GM23338 (cell line): Measurements from ENCODE around the gene CDH15. TPM values are rescaled to one million over a fixed set of nuclear protein-coding genes. Genes with fewer than 3 reads are reported as not detected.

Experiments
- ATAC-seq: fragments of 200-7000 bp; cut with Tn5 transposase; 3 replicates; pipeline ENCODE4 v1.9.1; 2020
- DNase-seq: peaks from one replicate; pipeline ENCODE4 v3.0.0-alpha.2; 2015; ENCODE audit warnings: low spot score
- H2AFZ ChIP-seq: fragments of 200-600 bp; sonication (generic); 2 replicates; pipeline ENCODE4 v1.8.0; 2016; ENCODE audit warnings: antibody characterized with exemption, mild to moderate bottlenecking, moderate library complexity
- H3F3A ChIP-seq: fragments of 200-600 bp; sonication (generic); replicated peaks from 2 replicates; pipeline ENCODE4 v1.8.0; 2017; ENCODE audit warnings: antibody characterized with exemption, mixed run types, low read depth
- H3K27ac ChIP-seq: fragments of 200-600 bp; sonication (generic); 2 replicates; pipeline ENCODE4 v1.6.1; 2016; ENCODE audit warnings: low read depth
- H3K27me3 ChIP-seq: fragments of 200-600 bp; sonication (generic); 2 replicates; pipeline ENCODE4 v1.8.0; 2016; ENCODE audit warnings: mild to moderate bottlenecking, mixed run types, moderate library complexity; ENCODE audit not compliant: insufficient read depth
- H3K36me3 ChIP-seq: fragments of 200-600 bp; sonication (generic); 2 replicates; pipeline ENCODE4 v1.8.0; 2016; ENCODE audit warnings: mild to moderate bottlenecking; ENCODE audit not compliant: insufficient read depth
- H3K4me1 ChIP-seq: fragments of 200-600 bp; sonication (generic); 2 replicates; pipeline ENCODE4 v1.8.0; 2016; ENCODE audit warnings: mild to moderate bottlenecking, moderate library complexity; ENCODE audit not compliant: insufficient read depth
- H3K4me2 ChIP-seq: fragments of 200-600 bp; sonication (generic); 2 replicates; pipeline ENCODE4 v1.7.1; 2017; ENCODE audit warnings: mixed run types
- H3K4me3 ChIP-seq: fragments of 200-600 bp; sonication (generic); 2 replicates; pipeline ENCODE4 v1.6.1; 2016; ENCODE audit warnings: mixed run types
- H3K79me2 ChIP-seq: fragments of 200-600 bp; sonication (generic); replicated peaks from 2 replicates; pipeline ENCODE4 v1.8.0; 2017; ENCODE audit warnings: mild to moderate bottlenecking; ENCODE audit not compliant: insufficient read depth
- H3K9me2 ChIP-seq: fragments of 200-600 bp; sonication (generic); 2 replicates; pipeline ENCODE4 v1.8.0; 2017; ENCODE audit not compliant: insufficient read depth
- H4K20me1 ChIP-seq: fragments of 200-600 bp; sonication (generic); replicated peaks from 2 replicates; pipeline ENCODE4 v1.8.0; 2017; ENCODE audit warnings: mild to moderate bottlenecking; ENCODE audit not compliant: insufficient read depth
- H3K27ac Mint-ChIP-seq: 2 replicates; pipeline ENCODE4 v1.8.0; 2020; ENCODE audit warnings: inconsistent platforms, mild to moderate bottlenecking, moderate library complexity, mixed read lengths
- H3K27me3 Mint-ChIP-seq: 3 replicates; pipeline ENCODE4 v1.8.0; 2022; ENCODE audit warnings: low read depth, mild to moderate bottlenecking, moderate library complexity, mixed read lengths, inconsistent platforms; ENCODE audit not compliant: insufficient read depth, poor library complexity
- H3K36me3 Mint-ChIP-seq: 3 replicates; pipeline ENCODE4 v1.8.0; 2021; ENCODE audit warnings: low read depth, mild to moderate bottlenecking, inconsistent platforms, moderate library complexity, mixed read lengths
- H3K4me1 Mint-ChIP-seq: 3 replicates; pipeline ENCODE4 v1.8.0; 2020; ENCODE audit warnings: mild to moderate bottlenecking, inconsistent platforms, mixed read lengths
- H3K4me3 Mint-ChIP-seq: 3 replicates; pipeline ENCODE4 v1.8.0; 2021; ENCODE audit warnings: moderate library complexity, mild to moderate bottlenecking, inconsistent platforms, mixed read lengths
- H3K9me3 Mint-ChIP-seq: 3 replicates; pipeline ENCODE4 v1.8.0; 2020; ENCODE audit warnings: moderate library complexity, mild to moderate bottlenecking, inconsistent platforms, mixed read lengths
- CREB1 ChIP-seq: fragments of 250-450 bp; sonication (Bioruptor Pico); IDR thresholded peaks from 2 replicates; pipeline ENCODE4 v1.5.0; 2020; ENCODE audit warnings: low read depth, mild to moderate bottlenecking, moderate library complexity
- CTCF ChIP-seq, 2 experiments: fragments of 200-600 bp in 1 of 2; sonication (generic) in 1 of 2; conservative IDR thresholded peaks; 2 replicates each; pipeline versions ENCODE4 v1.5.1 to v1.6.1; 2016 to 2017; ENCODE audit warnings: antibody characterized with exemption in 2 of 2, low read depth in 2 of 2, mild to moderate bottlenecking in 2 of 2, moderate library complexity in 1 of 2
- EZH2 ChIP-seq: fragments of 200-600 bp; sonication (generic); IDR thresholded peaks from one replicate; pipeline ENCODE4 v1.8.0; 2017; ENCODE audit warnings: antibody characterized with exemption, mild to moderate bottlenecking, low read depth; ENCODE audit not compliant: unreplicated experiment
- EZH2phosphoT487 ChIP-seq: fragments of 200-600 bp; sonication (generic); IDR thresholded peaks from one replicate; pipeline ENCODE4 v1.8.1; 2018; ENCODE audit warnings: antibody characterized with exemption; ENCODE audit not compliant: unreplicated experiment
- JUNB ChIP-seq: IDR thresholded peaks from one replicate; pipeline ENCODE4 v1.6.1; 2016; ENCODE audit warnings: antibody characterized with exemption; ENCODE audit not compliant: unreplicated experiment
- NANOG ChIP-seq: IDR thresholded peaks from 2 replicates; pipeline ENCODE4 v1.6.1; 2016; ENCODE audit warnings: antibody characterized with exemption, borderline replicate concordance
- POLR2AphosphoS5 ChIP-seq: IDR thresholded peaks from 2 replicates; pipeline ENCODE4 v1.6.1; 2016; ENCODE audit warnings: antibody characterized with exemption, low read depth
- REST ChIP-seq: IDR thresholded peaks from one replicate; pipeline ENCODE4 v1.6.1; 2018; ENCODE audit warnings: antibody characterized with exemption; ENCODE audit not compliant: unreplicated experiment
- STAT1 ChIP-seq: IDR thresholded peaks from one replicate; pipeline ENCODE4 v1.6.1; 2016; ENCODE audit warnings: antibody characterized with exemption; ENCODE audit not compliant: unreplicated experiment
- ZNF114 ChIP-seq: fragments of 250-450 bp; sonication (Bioruptor Pico); IDR thresholded peaks from 2 replicates; pipeline ENCODE4 v1.5.0; 2020; ENCODE audit warnings: mild to moderate bottlenecking, moderate library complexity
- ZNF331 ChIP-seq: fragments of 250-450 bp; sonication (Bioruptor Pico); IDR thresholded peaks from 2 replicates; pipeline ENCODE4 v1.5.0; 2020; ENCODE audit warnings: low read depth, mild to moderate bottlenecking, moderate library complexity
- ZNF462 ChIP-seq: fragments of 250-450 bp; sonication (Bioruptor Pico); IDR thresholded peaks from 2 replicates; pipeline ENCODE4 v1.5.0; 2020; ENCODE audit warnings: mild to moderate bottlenecking, moderate library complexity
- polyA plus RNA-seq: library from polyadenylated mRNA; unstranded; fragments of >200 nt; fragmentation: Nextera tagmentation; extraction: Ambion mirVana; gene quantifications from 2 replicates; pipeline ENCODE4 v1.2.1, GENCODE V29; 2016
- total RNA-seq: library from RNA; depleted of rRNA; stranded (reverse); fragments of >200 nt; shearing (Covaris generic); gene quantifications from 2 replicates; pipeline ENCODE4 v1.2.3, GENCODE V29; 2014

CDH15 gene
- total and polyA plus RNA-seq, 2 experiments from 2014 or later = 0.61 to 1.0 TPM

GRCh38 chr16:89219365-89219764 lies 47.8 kb downstream of the CDH15 start (continued):
- TF ChIP-seq ZNF462 = no peak
- no peak for TF ChIP-seq JUNB
- TF ChIP-seq EZH2 = no peak
- TF ChIP-seq POLR2AphosphoS5 = no peak
- no peak for TF ChIP-seq ZNF114 (CRISPR knock-in tag)
- no peak for TF ChIP-seq EZH2phosphoT487

GRCh38 chr16:89221604-89222003 lies 50.1 kb downstream of the CDH15 start:
- H3K4me3 Mint-ChIP-seq = no peak overlapping the region
- H3K4me2 ChIP-seq = no peak overlapping the region
- H3K9me3 Mint-ChIP-seq = peaks cover 5% of the 10 kb centered on the region; the same call in 2 of the 3 replicates
- no peak overlapping the region for H2AFZ ChIP-seq
- no peak overlapping the region for H3K27ac Mint-ChIP-seq
- no peaks in the 10 kb centered on the region for H3K9me2 ChIP-seq
- peaks cover 3% of the 10 kb centered on the region; the same call in 1 of the 2 replicates for H4K20me1 ChIP-seq
- peaks cover 8% of the 10 kb centered on the region for H3K27me3 Mint-ChIP-seq
- peaks cover 16% of the 10 kb centered on the region for H3K79me2 ChIP-seq
- no peak overlapping the region for H3K27ac ChIP-seq
- H3K36me3 ChIP-seq = peaks cover 14% of the 10 kb centered on the region
- H3K4me1 Mint-ChIP-seq = peaks cover under 1% of the 10 kb centered on the region; the same call in 2 of the 3 replicates
- peaks cover 11% of the 10 kb centered on the region for H3K4me1 ChIP-seq
- H3K36me3 Mint-ChIP-seq = peaks cover 43% of the 10 kb centered on the region
- H3K4me3 ChIP-seq = no peak overlapping the region
- no peaks in the 10 kb centered on the region for H3K27me3 ChIP-seq
- ATAC-seq = no peak
- peaks cover 6% of the 10 kb centered on the region; the same call in 1 of the 2 replicates for H3F3A ChIP-seq
- DNase-seq = no peak
- no peak for TF ChIP-seq REST
- no peak for TF ChIP-seq ZNF331
- TF ChIP-seq POLR2AphosphoS5 = no peak
- TF ChIP-seq EZH2 = no peak
- no peak for TF ChIP-seq STAT1
- TF ChIP-seq NANOG = no peak
- no peak for TF ChIP-seq CREB1 (CRISPR knock-in tag)
- no peak for TF ChIP-seq EZH2phosphoT487
- TF ChIP-seq CTCF (conservative IDR thresholded peaks at IDR 0.05; ENCODE audit: low read depth in 2 of 2) = no peak
